ELF-1 (cell line): ENCODE data around the gene FBLN1.
A peak's percentile ranks its signal among the peaks of the same experiment; 100 is the strongest.
"Not testable (repeated sequence)": the region's sequence is repeated elsewhere in the genome, so short reads cannot be mapped to it uniquely, and the experiment has no call there.

Experiments
- DNase-seq: peaks from one replicate; pipeline ENCODE4 v3.0.0-alpha.2; 2016; ENCODE audit warnings: low read depth, low spot score

FBLN1 gene

GRCh38 chr22:45583504-45583903 is 80.8 kb downstream of the FBLN1 start:
- no peak for DNase-seq

GRCh38 chr22:45584121-45584570 is 81.5 kb downstream of the FBLN1 start:
- no peak for DNase-seq

- no peak for DNase-seq
These were observed 82.1 kb downstream of the FBLN1 start for GRCh38 chr22:45584621-45585436.

GRCh38 chr22:45585437-45585755 is 82.7 kb downstream of the FBLN1 start:
- no peak for DNase-seq

- DNase-seq = no peak
These were observed 83.4 kb downstream of the FBLN1 start for GRCh38 chr22:45585946-45586540.

GRCh38 chr22:45586651-45587405 is 84.1 kb downstream of the FBLN1 start:
- no peak for DNase-seq

- DNase-seq = peak; percentile 49
These were observed 85.2 kb downstream of the FBLN1 start for GRCh38 chr22:45587638-45588505.

GRCh38 chr22:45589556-45589955 is 86.9 kb downstream of the FBLN1 start:
- DNase-seq = no peak

GRCh38 chr22:45590262-45590661 is 87.6 kb downstream of the FBLN1 start:
- no peak for DNase-seq

- not testable (repeated sequence) for DNase-seq
These were observed 89.0 kb downstream of the FBLN1 start for GRCh38 chr22:45591633-45592213.

- DNase-seq = no peak
These were observed 91.6 kb downstream of the FBLN1 start for GRCh38 chr22:45594123-45594941.

- no peak for DNase-seq
These were observed 94.9 kb downstream of the FBLN1 start for GRCh38 chr22:45597460-45598192.

GRCh38 chr22:45598596-45599217 is 96.0 kb downstream of the FBLN1 start:
- no peak for DNase-seq

GRCh38 chr22:45599836-45600577 is 97.3 kb downstream of the FBLN1 start:
- DNase-seq = no peak

- no peak for DNase-seq
These were observed 98.4 kb downstream of the FBLN1 start for GRCh38 chr22:45600790-45601730.

- DNase-seq = peak; percentile 78
These were observed 99.5 kb downstream of the FBLN1 start for GRCh38 chr22:45602004-45602733.
